H9 (cell line): ENCODE measurements around the gene PARP8. TPM values are rescaled to one million over a fixed set of nuclear protein-coding genes. Genes with fewer than 3 reads are reported as not detected.

ENCODE experiments used
- DNase-seq: peaks from one replicate; pipeline ENCODE4 v3.0.0-alpha.2; 2017
- H2AFZ ChIP-seq: one replicate; pipeline ENCODE4 v1.6.1; 2013; ENCODE audit warnings: mild to moderate bottlenecking, low read length, control low read depth, moderate library complexity
- H2AK5ac ChIP-seq: 2 replicates; pipeline ENCODE4 v1.6.1; 2013; ENCODE audit warnings: low read length, control low read depth, mixed read lengths; ENCODE audit not compliant: insufficient read length
- H2BK120ac ChIP-seq: one replicate; pipeline ENCODE4 v1.6.1; 2013; ENCODE audit warnings: low read depth, mild to moderate bottlenecking, low read length, control low read depth, inconsistent platforms; ENCODE audit not compliant: poor library complexity, severe bottlenecking
- H2BK12ac ChIP-seq: 2 replicates; pipeline ENCODE4 v1.6.1; 2013; ENCODE audit warnings: low read length, control low read depth, mixed read lengths, low read depth; ENCODE audit not compliant: insufficient read length
- H2BK15ac ChIP-seq: 2 replicates; pipeline ENCODE4 v1.6.1; 2013; ENCODE audit warnings: low read depth, low read length, control low read depth
- H2BK20ac ChIP-seq: one replicate; pipeline ENCODE4 v1.6.1; 2013; ENCODE audit warnings: low read depth, mild to moderate bottlenecking, low read length, control low read depth, inconsistent platforms; ENCODE audit not compliant: poor library complexity, severe bottlenecking
- H2BK5ac ChIP-seq: 2 replicates; pipeline ENCODE4 v1.6.1; 2013; ENCODE audit warnings: low read length, control low read depth, mixed read lengths; ENCODE audit not compliant: insufficient read length
- H3K14ac ChIP-seq: 2 replicates; pipeline ENCODE4 v1.6.1; 2013; ENCODE audit warnings: low read length, control low read depth; ENCODE audit not compliant: insufficient read depth
- H3K18ac ChIP-seq: 2 replicates; pipeline ENCODE4 v1.6.1; 2013; ENCODE audit warnings: low read depth, mild to moderate bottlenecking, mixed read lengths, low read length, control low read depth; ENCODE audit not compliant: insufficient read length
- H3K23ac ChIP-seq: 2 replicates; pipeline ENCODE4 v1.6.1; 2013; ENCODE audit warnings: low read length, control low read depth, mixed read lengths, low read depth; ENCODE audit not compliant: insufficient read length
- H3K23me2 ChIP-seq: 2 replicates; pipeline ENCODE4 v1.6.1; 2013; ENCODE audit warnings: low read depth, mild to moderate bottlenecking, mixed read lengths, low read length, control low read depth; ENCODE audit not compliant: insufficient read length, poor library complexity, severe bottlenecking
- H3K27ac ChIP-seq: 2 replicates; pipeline ENCODE4 v1.5.1; 2013; ENCODE audit warnings: low read length, control low read depth, mixed read lengths, low read depth; ENCODE audit not compliant: insufficient read length
- H3K27me3 ChIP-seq: 2 replicates; pipeline ENCODE4 v1.6.1; 2013; ENCODE audit warnings: low read length, control low read depth, inconsistent platforms; ENCODE audit not compliant: insufficient read depth
- H3K4ac ChIP-seq: 2 replicates; pipeline ENCODE4 v1.6.1; 2013; ENCODE audit warnings: low read depth, mild to moderate bottlenecking, control low read depth, inconsistent platforms, low read length, moderate library complexity
- H3K4me1 ChIP-seq: 2 replicates; pipeline ENCODE4 v1.6.1; 2013; ENCODE audit warnings: low read length, control low read depth, inconsistent platforms; ENCODE audit not compliant: insufficient read depth
- H3K4me2 ChIP-seq: 2 replicates; pipeline ENCODE4 v1.6.1; 2013; ENCODE audit warnings: low read length, control low read depth, mixed read lengths; ENCODE audit not compliant: insufficient read length, insufficient read depth
- H3K56ac ChIP-seq: 2 replicates; pipeline ENCODE4 v1.6.1; 2013; ENCODE audit warnings: low read depth, mild to moderate bottlenecking, mixed read lengths, low read length, control low read depth; ENCODE audit not compliant: insufficient read length
- H3K79me1 ChIP-seq: 2 replicates; pipeline ENCODE4 v1.6.1; 2013; ENCODE audit warnings: low read depth, mild to moderate bottlenecking, moderate library complexity, low read length, control low read depth, inconsistent platforms; ENCODE audit not compliant: insufficient read depth, poor library complexity, severe bottlenecking
- H3K79me2 ChIP-seq: 2 replicates; pipeline ENCODE4 v1.6.1; 2013; ENCODE audit warnings: low read length, control low read depth, inconsistent platforms; ENCODE audit not compliant: insufficient read depth
- H3K9ac ChIP-seq: 2 replicates; pipeline ENCODE4 v1.6.1; 2013; ENCODE audit warnings: low read length, control low read depth, mixed read lengths; ENCODE audit not compliant: insufficient read length; ENCODE audit errors: extremely low read depth
- H3K9me3 ChIP-seq: one replicate; pipeline ENCODE4 v1.6.1; 2013; ENCODE audit warnings: low read depth, low read length, inconsistent platforms; ENCODE audit not compliant: control insufficient read depth
- H3T11ph ChIP-seq: one replicate; pipeline ENCODE4 v1.6.1; 2013; ENCODE audit warnings: mild to moderate bottlenecking, low read length, control low read depth, inconsistent platforms
- H4K20me1 ChIP-seq: one replicate; pipeline ENCODE4 v1.6.1; 2013; ENCODE audit not compliant: control insufficient read depth, insufficient read length, insufficient read depth
- H4K5ac ChIP-seq: 2 replicates; pipeline ENCODE4 v1.6.1; 2013; ENCODE audit warnings: low read depth, mild to moderate bottlenecking, mixed read lengths, low read length, control low read depth; ENCODE audit not compliant: insufficient read length
- H4K8ac ChIP-seq: replicated peaks from 2 replicates; pipeline ENCODE4 v1.6.1; 2013; ENCODE audit warnings: low read length, control low read depth, mixed read lengths, low read depth; ENCODE audit not compliant: insufficient read length
- H4K91ac ChIP-seq: 2 replicates; pipeline ENCODE4 v1.6.1; 2013; ENCODE audit warnings: low read depth, mild to moderate bottlenecking, moderate library complexity, mixed read lengths, low read length, control low read depth; ENCODE audit not compliant: insufficient read length
- H3K27ac Mint-ChIP-seq, 3 experiments: 2 replicates in 2 of 3; 3 replicates in 1 of 3; pipeline ENCODE4 v1.8.0; 2020 to 2021; ENCODE audit warnings: mixed read lengths in 3 of 3, mild to moderate bottlenecking in 1 of 3, moderate library complexity in 1 of 3
- H3K27me3 Mint-ChIP-seq: 2 replicates; pipeline ENCODE4 v1.8.0; 2021; ENCODE audit warnings: low read depth, mild to moderate bottlenecking, moderate library complexity, mixed read lengths
- H3K36me3 Mint-ChIP-seq, 3 experiments: 2 replicates in 2 of 3; 3 replicates in 1 of 3; pipeline ENCODE4 v1.8.0; 2020 to 2021; ENCODE audit warnings: low read depth in 3 of 3, mixed read lengths in 3 of 3; ENCODE audit not compliant: insufficient read depth in 1 of 3
- H3K4me1 Mint-ChIP-seq, 2 experiments: 2 replicates each; pipeline ENCODE4 v1.8.0; 2020; ENCODE audit warnings: mixed read lengths in 2 of 2
- H3K4me3 Mint-ChIP-seq, 2 experiments: 2 replicates in 1 of 2; 3 replicates in 1 of 2; pipeline ENCODE4 v1.8.0; 2020 to 2021; ENCODE audit warnings: mild to moderate bottlenecking in 2 of 2, mixed read lengths in 2 of 2, moderate library complexity in 1 of 2
- H3K9me3 Mint-ChIP-seq, 2 experiments: 2 replicates in 1 of 2; 3 replicates in 1 of 2; pipeline ENCODE4 v1.8.0; 2020; ENCODE audit warnings: mild to moderate bottlenecking in 2 of 2, mixed read lengths in 2 of 2, moderate library complexity in 1 of 2
- WGBS: extraction: QIAGEN DNeasy Blood & Tissue Kit; methylation state at CpG from one replicate; pipeline ENCODE4 v1.1.7; 2013; ENCODE audit warnings: missing lambda C conversion rate, low lambda C conversion rate, mixed read lengths; ENCODE audit not compliant: insufficient read length; ENCODE audit errors: extremely low coverage; 5-methylcytosine and 5-hydroxymethylcytosine counted together
- total RNA-seq: library from RNA; stranded (reverse); gene quantifications from 2 replicates; pipeline ENCODE4 v1.2.1, GENCODE V29; 2021
- TF ChIP-seq, protein P1 (sequence below): fragments of 200-600 bp; sonication (generic); conservative IDR thresholded peaks from 3 replicates; pipeline ENCODE4 v1.8.0; 2021; ENCODE audit warnings: antibody characterized with exemption, mild to moderate bottlenecking

Gene PARP8
- total RNA-seq, 1 experiment from 2014 or later, result 34.0 TPM

DNA sequence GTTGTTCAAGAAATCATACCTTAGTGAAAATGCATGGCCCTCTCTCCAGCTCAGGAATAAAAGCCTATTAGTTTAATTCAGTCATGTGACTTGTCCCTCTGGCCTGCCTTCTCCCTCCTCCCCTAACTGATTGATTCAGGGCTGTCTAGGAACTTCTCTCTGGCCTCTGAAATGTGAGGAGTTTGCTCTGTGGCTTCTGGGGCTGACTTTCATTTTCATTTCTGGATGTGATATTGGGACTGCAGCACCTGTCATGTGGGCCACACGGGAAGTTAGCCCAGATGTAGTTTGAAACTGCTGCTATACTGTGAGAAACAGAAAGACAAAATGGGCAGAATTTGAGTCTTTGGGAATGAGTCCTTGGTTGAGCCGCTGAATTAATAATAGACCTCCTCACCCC is 44.8 kb downstream of the PARP8 start:
- Mint-ChIP-seq H3K4me1 (peaks cover 34 to 38% of the 10 kb centered on the region in 2 experiments), H3K27me3 (no peaks in the 10 kb centered on the region), H3K36me3 (no peaks in the 10 kb centered on the region; a peak in 1 of 7 replicates), H3K4me3 (no peak overlapping the region), H3K27ac (peak overlapping the region in 1 of 3 experiments; percentile 68; a peak in 2 of 7 replicates), H3K9me3 (no peaks in the 10 kb centered on the region)
- H2AFZ ChIP-seq, result no peak overlapping the region
- no peak overlapping the region for H2BK5ac ChIP-seq
- no peaks in the 10 kb centered on the region for H3K79me1 ChIP-seq
- H2BK12ac ChIP-seq, result no peak overlapping the region
- H3K56ac ChIP-seq, result no peak overlapping the region
- H2AK5ac ChIP-seq, result no peak overlapping the region
- TF ChIP-seq, protein P1, sequence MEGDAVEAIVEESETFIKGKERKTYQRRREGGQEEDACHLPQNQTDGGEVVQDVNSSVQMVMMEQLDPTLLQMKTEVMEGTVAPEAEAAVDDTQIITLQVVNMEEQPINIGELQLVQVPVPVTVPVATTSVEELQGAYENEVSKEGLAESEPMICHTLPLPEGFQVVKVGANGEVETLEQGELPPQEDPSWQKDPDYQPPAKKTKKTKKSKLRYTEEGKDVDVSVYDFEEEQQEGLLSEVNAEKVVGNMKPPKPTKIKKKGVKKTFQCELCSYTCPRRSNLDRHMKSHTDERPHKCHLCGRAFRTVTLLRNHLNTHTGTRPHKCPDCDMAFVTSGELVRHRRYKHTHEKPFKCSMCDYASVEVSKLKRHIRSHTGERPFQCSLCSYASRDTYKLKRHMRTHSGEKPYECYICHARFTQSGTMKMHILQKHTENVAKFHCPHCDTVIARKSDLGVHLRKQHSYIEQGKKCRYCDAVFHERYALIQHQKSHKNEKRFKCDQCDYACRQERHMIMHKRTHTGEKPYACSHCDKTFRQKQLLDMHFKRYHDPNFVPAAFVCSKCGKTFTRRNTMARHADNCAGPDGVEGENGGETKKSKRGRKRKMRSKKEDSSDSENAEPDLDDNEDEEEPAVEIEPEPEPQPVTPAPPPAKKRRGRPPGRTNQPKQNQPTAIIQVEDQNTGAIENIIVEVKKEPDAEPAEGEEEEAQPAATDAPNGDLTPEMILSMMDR, result no peak
- no peak overlapping the region for H3K23ac ChIP-seq
- H4K91ac ChIP-seq, result no peak overlapping the region
- WGBS, result no CpG with 5 or more reads among the region's 2 CpGs
- H3K4me2 ChIP-seq, result no peak overlapping the region
- H2BK20ac ChIP-seq, result no peak overlapping the region
- no peaks in the 10 kb centered on the region for H3K4me1 ChIP-seq
- H4K20me1 ChIP-seq, result no peaks in the 10 kb centered on the region
- no peak overlapping the region for H3K14ac ChIP-seq
- DNase-seq, result no peak
- no peak overlapping the region for H2BK15ac ChIP-seq
- H3K27ac ChIP-seq, result no peak overlapping the region
- H4K5ac ChIP-seq, result no peak overlapping the region
- no peak overlapping the region for H2BK120ac ChIP-seq
- H4K8ac ChIP-seq, result no peak overlapping the region
- no peaks in the 10 kb centered on the region for H3K23me2 ChIP-seq
- no peak overlapping the region for H3T11ph ChIP-seq
- no peak overlapping the region for H3K9ac ChIP-seq
- no peak overlapping the region for H3K4ac ChIP-seq
- H3K18ac ChIP-seq, result no peak overlapping the region
- peaks cover 3% of the 10 kb centered on the region; the same call in 1 of the 2 replicates for H3K79me2 ChIP-seq
- H3K9me3 ChIP-seq, result no peaks in the 10 kb centered on the region
- no peaks in the 10 kb centered on the region for H3K27me3 ChIP-seq
